A549 (cell line): ENCODE results near the gene OR2V1. TPM values are rescaled to one million over a fixed set of nuclear protein-coding genes. Genes with fewer than 3 reads are reported as not detected.

Source experiments
- ATAC-seq, 2 experiments: fragments of 200-7000 bp in 1 of 2; fragments of >200 bp in 1 of 2; cut with Nextera tagmentation in 1 of 2; cut with Tn5 transposase in 1 of 2; 3 replicates each; pipeline versions ENCODE4 v1.8.0 to v1.9.1; 2018 to 2020; ENCODE audit warnings: mild to moderate bottlenecking in 1 of 2, moderate library complexity in 1 of 2
- CTCF ChIA-PET: fragments of 300-600 bp; sonication (Branson Sonifier 250); formaldehyde crosslinking; extraction: SDS; loops from one replicate; lab custom pipeline; 2021; ENCODE audit warnings: antibody characterized with exemption, inconsistent platforms; lab: Yijun Ruan, JAX
- POLR2A ChIA-PET: fragments of 350-600 bp; formaldehyde crosslinking; extraction: SDS; loops from one replicate; lab custom pipeline; 2021; ENCODE audit warnings: antibody characterized with exemption, inconsistent platforms; lab: Yijun Ruan, JAX
- DNase-seq, 2 experiments: peaks; one replicate each; pipeline versions ENCODE4 v3.0.0 to v3.0.0-alpha.2; 2011 to 2016; ENCODE audit warnings: low read depth in 1 of 2, low spot score in 1 of 2
- FAIRE-seq: peaks from 2 replicates; lab custom pipeline; 2011; peaks lifted over from hg19 to GRCh38; lab: Jason Lieb, UNC
- H3K27ac ChIP-seq, 2 experiments: fragments of >200 bp; sonication (Bioruptor Twin); formaldehyde crosslinking; 3 replicates each; pipeline ENCODE4 v1.5.1; 2016 to 2017
- H3K4me1 ChIP-seq: fragments of >200 bp; sonication (Bioruptor Twin); formaldehyde crosslinking; 3 replicates; pipeline ENCODE4 v1.6.1; 2016
- H3K4me2 ChIP-seq: fragments of >200 bp; sonication (Bioruptor Twin); formaldehyde crosslinking; 3 replicates; pipeline ENCODE4 v1.6.1; 2016
- H3K4me3 ChIP-seq: fragments of >200 bp; sonication (Bioruptor Twin); formaldehyde crosslinking; 3 replicates; pipeline ENCODE4 v1.5.1; 2016
- H3K9me3 ChIP-seq: fragments of >200 bp; sonication (Bioruptor Twin); formaldehyde crosslinking; 3 replicates; pipeline ENCODE4 v1.6.1; 2016
- CTCF ChIP-seq: fragments of >200 bp; sonication (Bioruptor Twin); formaldehyde crosslinking; IDR thresholded peaks from 3 replicates; pipeline ENCODE4 v1.5.1; 2016
- E2F6 ChIP-seq: IDR thresholded peaks from 2 replicates; pipeline ENCODE4 v1.6.1; 2012; ENCODE audit warnings: low read depth, borderline replicate concordance
- FOXS1 ChIP-seq: fragments of 250-450 bp; sonication (Bioruptor Pico); IDR thresholded peaks from 2 replicates; pipeline ENCODE4 v1.5.0; 2020; ENCODE audit warnings: mild to moderate bottlenecking, moderate library complexity
- GATA3 ChIP-seq: IDR thresholded peaks from 2 replicates; pipeline ENCODE4 v1.6.1; 2012; ENCODE audit warnings: borderline replicate concordance
- HOXA7 ChIP-seq: fragments of 250-450 bp; sonication (Bioruptor Pico); IDR thresholded peaks from 2 replicates; pipeline ENCODE4 v1.5.0; 2020; ENCODE audit warnings: mild to moderate bottlenecking, moderate library complexity
- JUN ChIP-seq, 2 experiments: fragments of >200 bp; sonication (Bioruptor Twin); formaldehyde crosslinking; IDR thresholded peaks; 2 replicates in 1 of 2; 3 replicates in 1 of 2; pipeline ENCODE4 v1.6.1; 2016 to 2017
- KDM5A ChIP-seq: fragments of 200-600 bp; sonication (generic); IDR thresholded peaks from 2 replicates; pipeline ENCODE4 v1.6.1; 2016; ENCODE audit warnings: antibody characterized with exemption, mild to moderate bottlenecking
- NFE2L2 ChIP-seq: fragments of 150-350 bp; conservative IDR thresholded peaks from 2 replicates; pipeline ENCODE4 v1.6.1; 2014; ENCODE audit warnings: low read length
- PBX3 ChIP-seq: IDR thresholded peaks from 2 replicates; pipeline ENCODE4 v1.6.1; 2012
- POLR2AphosphoS2 ChIP-seq: conservative IDR thresholded peaks from 2 replicates; pipeline ENCODE4 v1.6.1; 2012; ENCODE audit warnings: low read length, improper control_type of control experiment, inconsistent platforms
- RAD21 ChIP-seq, 2 experiments: fragments of >200 bp in 1 of 2; sonication (Bioruptor Twin) in 1 of 2; formaldehyde crosslinking in 1 of 2; IDR thresholded peaks in 1 of 2; conservative IDR thresholded peaks in 1 of 2; 2 replicates in 1 of 2; 3 replicates in 1 of 2; pipeline ENCODE4 v1.6.1; 2012 to 2018; ENCODE audit warnings: inconsistent platforms in 1 of 2
- SMC3 ChIP-seq: fragments of >200 bp; sonication (Bioruptor Twin); formaldehyde crosslinking; IDR thresholded peaks from 3 replicates; pipeline ENCODE4 v1.6.1; 2018; ENCODE audit warnings: inconsistent platforms
- TP53 ChIP-seq: fragments of 250-450 bp; sonication (Bioruptor Pico); IDR thresholded peaks from 2 replicates; pipeline ENCODE4 v1.5.0; 2021; ENCODE audit warnings: mild to moderate bottlenecking, moderate library complexity
- ZSCAN20 ChIP-seq: fragments of 250-450 bp; sonication (Bioruptor Pico); IDR thresholded peaks from 2 replicates; pipeline ENCODE4 v1.8.0; 2022; ENCODE audit warnings: mild to moderate bottlenecking, moderate library complexity
- WGBS: methylation state at CpG from one replicate; pipeline ENCODE4 v1.1.6; 2017; ENCODE audit errors: missing lambda C conversion rate; 5-methylcytosine and 5-hydroxymethylcytosine counted together
- polyA plus RNA-seq, 4 experiments: library from polyadenylated mRNA; depleted of rRNA in 3 of 4; stranded (reverse); fragments of >200 nt; fragmentation: RNase III in 1 of 4; extraction: RNeasy Plus Mini Kit Qiagen cat#74134 plus additional on column Dnase treatment in 1 of 4; gene quantifications; 2 replicates in 3 of 4; 3 replicates in 1 of 4; pipeline ENCODE4 v1.2.3, GENCODE V29; 2011 to 2017

OR2V1 gene
- polyA plus RNA-seq, 2 of the 4 experiments (the other 2 are of a cell fraction) = not detected

GRCh38 chr5:181173027-181173419 lies 42.1 kb upstream of the OR2V1 start:
- 1% methylated on average over 11 of the region's 11 CpGs for WGBS
- CTCF ChIA-PET = interaction anchor here (0.7 to 3.9 kb wide), 25 partner anchors 8 to 388 kb away, joined by 3 to 33 read pairs (median 4); no protein-coding TSS in a partner anchor
- POLR2A ChIA-PET = interaction anchor here (0.7 to 3.5 kb wide), 9 partner anchors 12 to 363 kb away, joined by 3 to 34 read pairs (median 5); partner anchors contain the start of gene TRIM7
- Histone ChIP-seq H3K4me3 (peak overlapping the region; percentile 50), H3K4me1 (peaks cover 28% of the 10 kb centered on the region), H3K27ac (peak overlapping the region; percentile 76 to 87), H3K4me2 (peak overlapping the region; percentile 91), H3K9me3 (no peaks in the 10 kb centered on the region)
- DNase-seq (no peak), ATAC-seq (peak; percentile 4 to 20; a peak in 4 of 6 replicates), FAIRE-seq (no peak)
- TF ChIP-seq GATA3 (no peak), RAD21 (conservative IDR thresholded peaks at IDR 0.05 in 1 of 2, IDR thresholded peaks at IDR 0.05 in 1 of 2) (peak; percentile 25 to 28; a peak in 3 of 5 replicates), CTCF (peak; percentile 31; the same call in 2 of the 3 replicates), KDM5A (no peak)

GRCh38 chr5:181171782-181172181 lies 40.8 kb upstream of the OR2V1 start:
- peak overlapping the region; percentile 91; the same call in 1 of the 3 replicates for H3K4me2 ChIP-seq
- POLR2A ChIA-PET = interaction anchor here (3.1 to 3.5 kb wide), 2 partner anchors 13 to 20 kb away, joined by 17 to 34 read pairs; no protein-coding TSS in a partner anchor

GRCh38 chr5:181170996-181171395 lies 40.0 kb upstream of the OR2V1 start:
- no peak for FAIRE-seq
- WGBS = 92% methylated on average over 6 of the region's 6 CpGs
- TF ChIP-seq TP53 = no peak
- ChIA-PET POLR2A (interaction anchor here (1.9 kb wide), 1 partner anchor 14 kb away, joined by 8 read pairs; no protein-coding TSS in a partner anchor), CTCF (interaction anchor here (0.6 to 1.9 kb wide), 5 partner anchors 12 to 128 kb away, joined by 3 to 9 read pairs (median 4); no protein-coding TSS in a partner anchor)
- ATAC-seq = no peak
- Histone ChIP-seq H3K27ac (no peak overlapping the region), H3K4me3 (no peak overlapping the region), H3K9me3 (no peaks in the 10 kb centered on the region), H3K4me1 (peaks cover 29% of the 10 kb centered on the region), H3K4me2 (peak overlapping the region; percentile 87; the same call in 1 of the 3 replicates)
- no peak for DNase-seq

More at GRCh38 chr5:181171782-181172181, 40.8 kb upstream of the OR2V1 start:
- TF ChIP-seq PBX3 = no peak
- TF ChIP-seq JUN (IDR thresholded peaks at IDR 0.05) = no peak
- no peak for TF ChIP-seq ZSCAN20 (CRISPR knock-in tag)
- no peak for TF ChIP-seq SMC3
- no peak for TF ChIP-seq POLR2AphosphoS2
- TF ChIP-seq HOXA7 (CRISPR knock-in tag) = no peak
- no peak for TF ChIP-seq FOXS1 (CRISPR knock-in tag)
- no peak for TF ChIP-seq E2F6
- TF ChIP-seq NFE2L2 = no peak
- no peak for TF ChIP-seq RAD21 (conservative IDR thresholded peaks at IDR 0.05 in 1 of 2, IDR thresholded peaks at IDR 0.05 in 1 of 2)
- CTCF ChIA-PET = interaction anchor here (0.6 to 3.9 kb wide), 7 partner anchors 11 to 311 kb away, joined by 3 to 33 read pairs (median 10); no protein-coding TSS in a partner anchor
- 51% methylated on average over 3 of the region's 3 CpGs for WGBS
- no peak overlapping the region for H3K4me3 ChIP-seq
- H3K9me3 ChIP-seq = no peaks in the 10 kb centered on the region
- DNase-seq = no peak
- no peak overlapping the region for H3K27ac ChIP-seq
- no peak for FAIRE-seq
- ATAC-seq = no peak
- H3K4me1 ChIP-seq = peaks cover 29% of the 10 kb centered on the region
